ENCODE results near the gene ARHGAP24. TPM values are rescaled to one million over a fixed set of nuclear protein-coding genes. Genes with fewer than 3 reads are reported as not detected.

The ARHGAP24 gene
- total RNA-seq, 1 experiment from 2014 or later, result 1.3 TPM

- Histone ChIP-seq H3K9me3 (ENCODE audit: control insufficient read depth in 1 of 2, insufficient read depth in 1 of 2, low read depth in 1 of 2, low read length in 2 of 2) (no peaks in the 10 kb centered on the region), H4K20me1 (ENCODE audit: insufficient read depth) (no peaks in the 10 kb centered on the region), H3K36me3 (ENCODE audit: control insufficient read depth in 1 of 2, insufficient read depth in 2 of 2, low read length in 2 of 2) (no peaks in the 10 kb centered on the region), H3K79me2 (ENCODE audit: insufficient read depth, low read length) (no peaks in the 10 kb centered on the region), H3K27me3 (ENCODE audit: insufficient read depth, low read length) (no peaks in the 10 kb centered on the region), H3K9me2 (ENCODE audit: insufficient read depth) (no peaks in the 10 kb centered on the region; the same call in 1 of the 2 replicates), H3K27ac (ENCODE audit: low read depth, low read length) (no peak overlapping the region), H3K4me2 (ENCODE audit: low read length) (no peak overlapping the region), H3K4me3 (replicated peaks in 1 of 2; ENCODE audit: low read depth in 1 of 2, low read length in 2 of 2) (no peak overlapping the region), H3K9ac (ENCODE audit: low read length) (no peak overlapping the region), H3K4me1 (ENCODE audit: control insufficient read depth in 1 of 2, insufficient read depth in 2 of 2, low read length in 2 of 2) (no peaks in the 10 kb centered on the region), H2AFZ (ENCODE audit: low read depth, low read length, poor library complexity, severe bottlenecking) (no peak overlapping the region)
- TF ChIP-seq ZNF274 (IDR thresholded peaks at IDR 0.05; ENCODE audit: low read depth, low read length) (no peak), RAD21 (IDR thresholded peaks at IDR 0.05; ENCODE audit: low read depth) (no peak), ZFX (IDR thresholded peaks at IDR 0.05) (no peak)
- TF ChIP-seq, protein P1, sequence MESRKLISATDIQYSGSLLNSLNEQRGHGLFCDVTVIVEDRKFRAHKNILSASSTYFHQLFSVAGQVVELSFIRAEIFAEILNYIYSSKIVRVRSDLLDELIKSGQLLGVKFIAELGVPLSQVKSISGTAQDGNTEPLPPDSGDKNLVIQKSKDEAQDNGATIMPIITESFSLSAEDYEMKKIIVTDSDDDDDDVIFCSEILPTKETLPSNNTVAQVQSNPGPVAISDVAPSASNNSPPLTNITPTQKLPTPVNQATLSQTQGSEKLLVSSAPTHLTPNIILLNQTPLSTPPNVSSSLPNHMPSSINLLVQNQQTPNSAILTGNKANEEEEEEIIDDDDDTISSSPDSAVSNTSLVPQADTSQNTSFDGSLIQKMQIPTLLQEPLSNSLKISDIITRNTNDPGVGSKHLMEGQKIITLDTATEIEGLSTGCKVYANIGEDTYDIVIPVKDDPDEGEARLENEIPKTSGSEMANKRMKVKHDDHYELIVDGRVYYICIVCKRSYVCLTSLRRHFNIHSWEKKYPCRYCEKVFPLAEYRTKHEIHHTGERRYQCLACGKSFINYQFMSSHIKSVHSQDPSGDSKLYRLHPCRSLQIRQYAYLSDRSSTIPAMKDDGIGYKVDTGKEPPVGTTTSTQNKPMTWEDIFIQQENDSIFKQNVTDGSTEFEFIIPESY (IDR thresholded peaks at IDR 0.05; ENCODE audit: extremely low read depth, insufficient replicate concordance, low read length), result no peak
- ChIA-PET CTCF (interaction anchor here (3.2 kb wide), 1 partner anchor 16 kb away, joined by 19 read pairs; no protein-coding TSS in a partner anchor), RAD21 (ENCODE audit: low non-redundant PET in 1 of 2, low total read pairs in 2 of 2, uncharacterized antibody in 2 of 2, unreplicated experiment in 2 of 2) (no interaction called here), POLR2A (no interaction called here)
- ATAC-seq, result no peak
- intact Hi-C loops (cut with micrococcal nuclease), result no loop called here
- BruUV-seq (replicated peaks), result no TSS peak
- no peak for DNase-seq (ENCODE audit: low read depth, low spot score)
These were observed 337.8 kb downstream of the ARHGAP24 start for GRCh38 chr4:85812776-85813175.

GRCh38 chr4:85815796-85816459 is 341.0 kb downstream of the ARHGAP24 start:
- H3K27me3 ChIP-seq (ENCODE audit: insufficient read depth, low read length), result no peaks in the 10 kb centered on the region
- no peak overlapping the region for H2AFZ ChIP-seq (ENCODE audit: low read depth, low read length, poor library complexity, severe bottlenecking)
- H3K4me2 ChIP-seq (ENCODE audit: low read length), result no peak overlapping the region
- H3K36me3 ChIP-seq (ENCODE audit: control insufficient read depth in 1 of 2, insufficient read depth in 2 of 2, low read length in 2 of 2), result no peaks in the 10 kb centered on the region
- no peaks in the 10 kb centered on the region for H4K20me1 ChIP-seq (ENCODE audit: insufficient read depth)
- no peaks in the 10 kb centered on the region; the same call in 1 of the 2 replicates for H3K9me2 ChIP-seq (ENCODE audit: insufficient read depth)
- no peaks in the 10 kb centered on the region for H3K9me3 ChIP-seq (ENCODE audit: control insufficient read depth in 1 of 2, insufficient read depth in 1 of 2, low read depth in 1 of 2, low read length in 2 of 2)
- no peak for TF ChIP-seq POLR2A (IDR thresholded peaks at IDR 0.05; ENCODE audit: borderline replicate concordance, extremely low read depth, insufficient read depth, insufficient read length)
- no peak for TF ChIP-seq TCF7L2 (IDR thresholded peaks at IDR 0.05; ENCODE audit: borderline replicate concordance, extremely low read depth, insufficient read depth, insufficient read length)
- ChIA-PET POLR2A (no interaction called here), CTCF (no interaction called here), RAD21 (ENCODE audit: low non-redundant PET in 1 of 2, low total read pairs in 2 of 2, uncharacterized antibody in 2 of 2, unreplicated experiment in 2 of 2) (no interaction called here)
- no peaks in the 10 kb centered on the region for H3K79me2 ChIP-seq (ENCODE audit: insufficient read depth, low read length)
- intact Hi-C loops (cut with micrococcal nuclease), result no loop called here
- DNase-seq (ENCODE audit: low read depth, low spot score) (no peak), ATAC-seq (no peak)
- H3K9ac ChIP-seq (ENCODE audit: low read length), result no peak overlapping the region
- no TSS peak for BruUV-seq (replicated peaks)
- H3K4me3 ChIP-seq (replicated peaks in 1 of 2; ENCODE audit: low read depth in 1 of 2, low read length in 2 of 2), result no peak overlapping the region
- no peak overlapping the region for H3K27ac ChIP-seq (ENCODE audit: low read depth, low read length)
- no peaks in the 10 kb centered on the region for H3K4me1 ChIP-seq (ENCODE audit: control insufficient read depth in 1 of 2, insufficient read depth in 2 of 2, low read length in 2 of 2)
